Endothelial cell of umbilical vein (primary cell): ENCODE measurements around the gene BMPER.

Experiments
- CTCF ChIP-seq, 2 donors: IDR thresholded peaks; 1 replicate in 1 of 2; 2 replicates in 1 of 2; pipeline ENCODE4 v1.5.1; 2011; ENCODE audit warnings: low read length in 2 of 2, mild to moderate bottlenecking in 2 of 2, moderate library complexity in 2 of 2, control low read depth in 1 of 2, inconsistent platforms in 1 of 2, low read depth in 1 of 2; ENCODE audit not compliant: insufficient read depth in 1 of 2; ENCODE audit errors: extremely low read depth in 1 of 2
- FOS ChIP-seq: IDR thresholded peaks from 2 replicates; pipeline ENCODE4 v1.6.1; 2011; ENCODE audit warnings: mild to moderate bottlenecking, low read length, moderate library complexity, borderline replicate concordance; ENCODE audit not compliant: insufficient read depth
- JUN ChIP-seq: IDR thresholded peaks from 2 replicates; pipeline ENCODE4 v1.6.1; 2011; ENCODE audit warnings: borderline replicate concordance, low read depth; ENCODE audit not compliant: insufficient read length, insufficient read depth
- POLR2A ChIP-seq: IDR thresholded peaks from 2 replicates; pipeline ENCODE4 v1.6.1; 2012; ENCODE audit warnings: low read depth, mild to moderate bottlenecking, control low read depth, low read length

GRCh38 chr7:33881316-33881715, 24.0 kb upstream of the BMPER start:
- TF ChIP-seq CTCF (IDR thresholded peaks at IDR 0.05; ENCODE audit: extremely low read depth in 1 of 2, insufficient read depth in 1 of 2, low read depth in 1 of 2, low read length in 2 of 2) (no peak), FOS (no peak), POLR2A (no peak), JUN (no peak)
